Type B pancreatic cell (in vitro differentiated cells): Measurements from ENCODE around the gene IRF7. TPM values are rescaled to one million over a fixed set of nuclear protein-coding genes. Genes with fewer than 3 reads are reported as not detected.
A peak's percentile ranks its signal among the peaks of the same experiment; 100 is the strongest.

Source experiments
- DNase-seq: peaks from one replicate; pipeline ENCODE4 v3.0.0; 2021; ENCODE audit warnings: mixed read lengths; ENCODE audit not compliant: unreplicated experiment; ENCODE audit errors: extremely low spot score
- H3K27ac Mint-ChIP-seq: 2 replicates; pipeline ENCODE4 v1.8.0; 2021; ENCODE audit warnings: mild to moderate bottlenecking, mixed read lengths
- H3K27me3 Mint-ChIP-seq: 2 replicates; pipeline ENCODE4 v1.8.0; 2021; ENCODE audit warnings: mixed read lengths
- H3K36me3 Mint-ChIP-seq: 2 replicates; pipeline ENCODE4 v1.8.0; 2021; ENCODE audit warnings: mixed read lengths
- H3K4me1 Mint-ChIP-seq: one replicate; pipeline ENCODE4 v1.8.0; 2021; ENCODE audit warnings: mixed read lengths; ENCODE audit not compliant: unreplicated experiment
- H3K4me3 Mint-ChIP-seq: 2 replicates; pipeline ENCODE4 v1.8.0; 2021; ENCODE audit warnings: mild to moderate bottlenecking, mixed read lengths
- H3K9me3 Mint-ChIP-seq: 2 replicates; pipeline ENCODE4 v1.8.0; 2021; ENCODE audit warnings: mixed read lengths
- total RNA-seq: library from RNA; stranded (reverse); gene quantifications from 2 replicates; pipeline ENCODE4 v1.2.1, GENCODE V29; 2021; ENCODE audit warnings: low replicate concordance
- TF ChIP-seq, protein P1 (sequence below): fragments of 200-600 bp; sonication (generic); conservative IDR thresholded peaks from 2 replicates; pipeline ENCODE4 v1.5.0; 2021; ENCODE audit warnings: antibody characterized with exemption, mild to moderate bottlenecking

The IRF7 gene
- total RNA-seq, 1 donor from 2014 or later: 16.4 TPM

DNA sequence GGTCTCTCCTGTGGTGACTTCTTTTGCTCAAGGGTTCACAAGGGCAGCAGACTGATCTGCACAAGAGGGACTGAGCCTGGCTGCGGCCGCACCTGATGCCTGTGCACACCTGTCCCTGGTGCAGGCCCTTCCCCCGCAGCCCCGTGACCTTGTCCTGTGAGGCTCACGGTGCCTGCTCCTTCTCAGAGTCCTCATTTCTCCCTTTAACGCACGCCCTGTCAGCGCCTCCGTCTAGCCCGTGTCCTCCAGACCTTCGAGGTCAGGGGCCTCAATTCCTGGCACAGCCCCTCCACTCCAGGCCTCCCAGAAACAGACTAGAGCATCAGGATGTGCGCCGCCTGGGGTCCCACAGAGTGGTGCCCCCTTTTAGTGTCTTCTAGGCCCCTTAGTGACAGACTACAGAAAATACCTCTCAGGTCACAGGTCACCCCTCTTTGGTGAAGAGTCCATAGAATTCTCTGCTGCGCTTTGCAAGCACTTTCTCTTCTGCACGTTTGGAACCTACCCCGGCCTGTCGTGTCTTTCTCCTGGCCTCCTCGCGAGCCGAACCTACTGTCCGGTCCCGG lies 20.3 kb upstream of the IRF7 start:
- no peak overlapping the region for H3K27ac Mint-ChIP-seq
- no peak for DNase-seq
- H3K4me3 Mint-ChIP-seq: no peak overlapping the region
- H3K9me3 Mint-ChIP-seq: no peaks in the 10 kb centered on the region
- no peaks in the 10 kb centered on the region for H3K4me1 Mint-ChIP-seq
- TF ChIP-seq, protein P1, sequence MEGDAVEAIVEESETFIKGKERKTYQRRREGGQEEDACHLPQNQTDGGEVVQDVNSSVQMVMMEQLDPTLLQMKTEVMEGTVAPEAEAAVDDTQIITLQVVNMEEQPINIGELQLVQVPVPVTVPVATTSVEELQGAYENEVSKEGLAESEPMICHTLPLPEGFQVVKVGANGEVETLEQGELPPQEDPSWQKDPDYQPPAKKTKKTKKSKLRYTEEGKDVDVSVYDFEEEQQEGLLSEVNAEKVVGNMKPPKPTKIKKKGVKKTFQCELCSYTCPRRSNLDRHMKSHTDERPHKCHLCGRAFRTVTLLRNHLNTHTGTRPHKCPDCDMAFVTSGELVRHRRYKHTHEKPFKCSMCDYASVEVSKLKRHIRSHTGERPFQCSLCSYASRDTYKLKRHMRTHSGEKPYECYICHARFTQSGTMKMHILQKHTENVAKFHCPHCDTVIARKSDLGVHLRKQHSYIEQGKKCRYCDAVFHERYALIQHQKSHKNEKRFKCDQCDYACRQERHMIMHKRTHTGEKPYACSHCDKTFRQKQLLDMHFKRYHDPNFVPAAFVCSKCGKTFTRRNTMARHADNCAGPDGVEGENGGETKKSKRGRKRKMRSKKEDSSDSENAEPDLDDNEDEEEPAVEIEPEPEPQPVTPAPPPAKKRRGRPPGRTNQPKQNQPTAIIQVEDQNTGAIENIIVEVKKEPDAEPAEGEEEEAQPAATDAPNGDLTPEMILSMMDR: no peak
- H3K36me3 Mint-ChIP-seq: no peaks in the 10 kb centered on the region
- peaks cover 48% of the 10 kb centered on the region for H3K27me3 Mint-ChIP-seq

DNA sequence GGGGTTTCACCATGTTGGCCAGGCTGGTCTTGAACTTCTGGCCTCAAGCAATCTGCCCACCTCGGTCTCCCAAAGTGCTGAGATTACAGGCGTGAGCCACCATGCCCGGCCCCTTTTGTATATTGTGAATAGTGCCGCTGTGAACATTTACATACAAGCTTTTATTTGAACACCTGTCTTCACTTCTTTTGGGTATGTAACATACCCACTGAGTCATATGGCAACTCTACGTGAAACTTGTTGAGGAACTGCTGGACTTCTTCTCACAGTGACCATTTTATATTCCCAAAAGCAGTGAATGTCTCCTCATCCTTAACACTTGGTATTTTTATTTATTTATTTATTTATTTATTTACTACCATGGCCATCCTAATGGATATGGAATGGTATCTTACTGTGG lies 15.1 kb upstream of the IRF7 start:
- H3K27me3 Mint-ChIP-seq: peaks cover 38% of the 10 kb centered on the region
- H3K4me1 Mint-ChIP-seq: peaks cover 7% of the 10 kb centered on the region
- TF ChIP-seq, protein P1: no peak
- H3K27ac Mint-ChIP-seq: no peak overlapping the region
- DNase-seq: no peak
- H3K9me3 Mint-ChIP-seq: no peaks in the 10 kb centered on the region
- H3K4me3 Mint-ChIP-seq: no peak overlapping the region
- peaks cover 4% of the 10 kb centered on the region for H3K36me3 Mint-ChIP-seq

DNA sequence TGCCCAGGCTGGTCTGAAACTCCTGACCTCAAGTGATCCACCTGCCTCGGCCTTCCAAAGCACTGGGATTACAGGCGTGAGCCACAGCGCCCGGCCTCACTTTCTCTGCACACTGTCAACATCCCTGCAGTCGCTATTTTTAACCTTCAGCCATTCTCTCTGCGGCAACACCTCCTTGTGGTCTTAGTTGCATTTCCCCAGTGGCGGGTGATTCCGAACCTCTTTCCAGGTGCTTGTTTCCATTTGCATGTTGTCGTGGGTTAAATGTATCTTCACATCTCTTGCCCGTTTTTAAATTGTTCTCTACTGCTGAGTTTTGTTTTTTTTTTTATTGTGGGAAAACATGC lies 13.5 kb upstream of the IRF7 start:
- TF ChIP-seq, protein P1: no peak
- Mint-ChIP-seq H3K36me3 (peaks cover 4% of the 10 kb centered on the region), H3K9me3 (no peaks in the 10 kb centered on the region), H3K27ac (peak overlapping the region; percentile 63), H3K4me1 (peaks cover 7% of the 10 kb centered on the region), H3K4me3 (peak overlapping the region; percentile 13), H3K27me3 (peaks cover 23% of the 10 kb centered on the region)
- no peak for DNase-seq

DNA sequence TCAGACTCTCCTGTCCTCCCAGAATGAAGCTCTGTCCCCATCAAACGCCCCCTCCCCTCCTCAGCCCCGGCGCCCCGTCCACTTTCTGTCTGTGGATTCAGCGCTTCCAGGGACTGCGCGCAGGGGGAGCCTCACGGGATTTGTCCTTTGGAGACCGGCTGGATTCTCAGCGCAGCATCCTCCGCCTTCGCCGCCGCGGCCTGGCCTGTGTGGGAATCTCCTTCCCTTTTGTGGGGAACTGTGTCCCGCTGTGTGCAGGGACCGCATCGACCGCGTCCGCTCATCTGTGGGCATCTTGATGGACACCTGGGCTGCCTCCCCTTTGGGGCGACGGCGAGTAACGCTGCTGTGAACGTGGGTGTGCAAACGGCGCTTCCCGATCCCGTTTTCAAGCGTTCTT lies 12.3 kb upstream of the IRF7 start:
- Mint-ChIP-seq H3K4me3 (peak overlapping the region; percentile 60), H3K4me1 (peaks cover 11% of the 10 kb centered on the region), H3K27me3 (peaks cover 23% of the 10 kb centered on the region), H3K9me3 (no peaks in the 10 kb centered on the region), H3K27ac (peak overlapping the region; percentile 63), H3K36me3 (peaks cover 4% of the 10 kb centered on the region)
- TF ChIP-seq, protein P1: no peak
- DNase-seq: no peak

DNA sequence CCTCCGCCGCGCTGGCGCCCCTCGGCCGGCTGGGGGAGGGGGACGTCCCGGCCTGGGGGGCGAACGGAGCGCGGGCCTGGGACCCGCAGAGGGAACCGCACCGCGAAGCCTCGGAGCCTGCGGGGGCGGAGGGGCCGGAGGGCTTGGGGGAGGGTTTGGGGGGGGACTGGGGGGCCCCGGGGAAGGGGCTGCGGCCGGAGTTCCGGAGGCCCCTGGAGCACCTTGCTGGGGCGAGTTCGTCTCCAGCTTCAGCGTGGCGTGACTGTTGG lies 11.5 kb upstream of the IRF7 start:
- Mint-ChIP-seq H3K27ac (no peak overlapping the region), H3K36me3 (peaks cover 4% of the 10 kb centered on the region), H3K9me3 (no peaks in the 10 kb centered on the region), H3K4me3 (no peak overlapping the region), H3K4me1 (peaks cover 11% of the 10 kb centered on the region), H3K27me3 (peaks cover 23% of the 10 kb centered on the region)
- TF ChIP-seq, protein P1: no peak
- no peak for DNase-seq
